RKO (cell line): ENCODE measurements around the gene GAB2.

Source experiments
- DNase-seq: peaks from one replicate; pipeline ENCODE4 v3.0.0-alpha.2; 2016; ENCODE audit warnings: low spot score

Gene GAB2

GRCh38 chr11:78203184-78203583 lies 214.4 kb downstream of the GAB2 start:
- DNase-seq: no peak

GRCh38 chr11:78202733-78203167 lies 214.9 kb downstream of the GAB2 start:
- DNase-seq: no peak

- no peak for DNase-seq
Measured at GRCh38 chr11:78201096-78201818, 216.4 kb downstream of the GAB2 start.

GRCh38 chr11:78200553-78200952 lies 217.1 kb downstream of the GAB2 start:
- DNase-seq: no peak

GRCh38 chr11:78200061-78200460 lies 217.6 kb downstream of the GAB2 start:
- DNase-seq: no peak

- DNase-seq: no peak
Measured at GRCh38 chr11:78199653-78200015, 218.0 kb downstream of the GAB2 start.

- DNase-seq: no peak
Measured at GRCh38 chr11:78199015-78199652, 218.5 kb downstream of the GAB2 start.

GRCh38 chr11:78197816-78198215 lies 219.8 kb downstream of the GAB2 start:
- DNase-seq: no peak

GRCh38 chr11:78196661-78197091 lies 220.9 kb downstream of the GAB2 start:
- DNase-seq: no peak

- no peak for DNase-seq
Measured at GRCh38 chr11:78195917-78196560, 221.6 kb downstream of the GAB2 start.

- DNase-seq: no peak
Measured at GRCh38 chr11:78194490-78194889, 223.1 kb downstream of the GAB2 start.

- DNase-seq: no peak
Measured at GRCh38 chr11:78193806-78194205, 223.8 kb downstream of the GAB2 start.

- no peak for DNase-seq
Measured at GRCh38 chr11:78192911-78193351, 224.7 kb downstream of the GAB2 start.

GRCh38 chr11:78192223-78192719 lies 225.3 kb downstream of the GAB2 start:
- no peak for DNase-seq

GRCh38 chr11:78190871-78191538 lies 226.6 kb downstream of the GAB2 start:
- DNase-seq: no peak

- DNase-seq: no peak
Measured at GRCh38 chr11:78190374-78190773, 227.2 kb downstream of the GAB2 start.

GRCh38 chr11:78189851-78190250 lies 227.8 kb downstream of the GAB2 start:
- DNase-seq: no peak

- DNase-seq: peak; percentile 23
Measured at GRCh38 chr11:78189174-78189724, 228.4 kb downstream of the GAB2 start.

GRCh38 chr11:78188286-78189173 lies 229.1 kb downstream of the GAB2 start, which contains the start of the genes KCTD21 and USP35:
Gene KCTD21 (minus strand): TSS chr11:78188626. CDS start chr11:78174554, 14,072 bp downstream.
Gene USP35 (plus strand): TSS chr11:78188919. CDS start chr11:78196246, 7,327 bp downstream.
- peak; percentile 97 for DNase-seq

GRCh38 chr11:78187366-78188285 lies 230.0 kb downstream of the GAB2 start:
- peak; percentile 82 for DNase-seq
